GM19239 (cell line): ENCODE data around the gene ATL2.
"Not testable (repeated sequence)": the region's sequence is repeated elsewhere in the genome, so short reads cannot be mapped to it uniquely, and the experiment has no call there.

Experiments used
- DNase-seq: peaks from one replicate; pipeline ENCODE4 v3.0.0; 2011; ENCODE audit warnings: low spot score; ENCODE audit not compliant: insufficient read length
- FAIRE-seq: peaks from 2 replicates; lab custom pipeline; 2011; peaks lifted over from hg19 to GRCh38; lab: Jason Lieb, UNC

ATL2 gene

DNA sequence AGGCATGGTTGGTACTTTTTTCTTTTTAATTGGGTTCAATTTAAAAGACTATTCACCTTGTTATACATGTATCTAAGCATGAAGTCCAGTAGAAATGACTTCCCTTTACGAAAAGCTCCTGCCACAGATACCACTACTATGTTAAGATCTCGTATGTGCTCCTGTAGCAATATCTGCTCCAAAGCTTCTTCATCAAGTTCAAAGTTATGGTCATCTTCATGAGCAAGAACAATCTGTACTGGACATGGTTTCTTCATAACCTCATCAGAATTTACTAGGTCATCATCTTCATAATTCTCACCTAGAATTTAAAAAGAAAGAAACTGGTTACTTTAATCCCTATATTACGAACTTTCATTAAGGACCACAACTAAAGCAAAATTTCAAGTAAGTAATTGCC is 33.9 kb downstream of the ATL2 start:
- FAIRE-seq (no peak), DNase-seq (no peak)

DNA sequence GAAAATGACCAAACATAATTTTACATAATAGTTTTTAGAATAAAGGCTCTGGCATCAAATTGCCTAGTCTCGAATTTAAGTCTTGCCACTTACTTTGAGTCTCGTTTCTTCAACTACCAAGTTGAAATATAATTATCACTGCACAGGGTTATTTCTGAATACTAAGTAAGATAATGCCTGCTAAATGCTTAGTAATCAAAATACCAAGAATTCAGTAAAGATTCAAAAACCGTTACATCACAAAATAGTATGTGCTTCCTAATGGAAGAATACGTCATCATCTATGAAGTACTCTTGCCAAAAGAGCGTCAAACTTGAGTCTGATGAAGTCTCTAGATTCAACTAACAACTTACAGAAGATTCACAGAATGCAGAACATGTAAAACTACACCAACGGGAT is 40.5 kb downstream of the ATL2 start:
- DNase-seq (no peak), FAIRE-seq (no peak)

DNA sequence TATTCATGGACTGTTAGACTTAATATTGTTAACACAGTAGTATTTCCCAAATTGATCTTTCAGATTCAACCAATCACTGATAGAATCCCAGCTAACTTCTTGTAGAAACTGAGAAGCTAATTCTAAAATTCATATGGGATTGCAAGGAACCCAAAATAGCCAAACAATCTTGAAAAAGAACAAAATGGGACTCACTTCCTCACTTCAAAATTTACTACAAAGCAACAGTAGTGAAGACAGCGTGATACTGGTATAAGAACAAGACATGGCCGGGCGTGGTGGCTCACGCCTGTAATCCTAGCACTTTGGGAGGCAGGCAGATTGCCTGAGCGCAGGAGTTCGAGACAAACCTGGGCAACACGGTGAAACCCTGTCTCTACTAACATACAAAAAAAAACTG is 46.3 kb downstream of the ATL2 start:
- no peak for FAIRE-seq
- DNase-seq, result no peak

DNA sequence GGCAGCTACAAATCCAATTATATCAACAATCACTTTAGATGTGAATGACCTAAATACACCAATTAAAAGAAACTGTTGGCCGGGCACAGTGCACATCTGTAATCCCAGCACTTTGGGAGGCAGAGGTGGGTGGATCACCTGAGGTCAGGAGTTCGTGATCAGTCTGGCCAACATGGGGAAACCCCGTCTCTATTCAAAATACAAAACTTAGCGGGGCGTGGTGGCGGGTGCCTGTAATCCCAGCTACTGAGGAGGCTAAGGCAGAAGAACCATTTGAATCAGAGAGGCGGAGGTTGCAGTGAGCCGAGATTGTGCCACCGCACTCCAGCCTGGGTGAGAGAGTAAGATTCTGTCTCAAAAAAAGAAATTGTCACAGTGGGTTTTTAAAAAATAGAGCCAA is 49.5 kb downstream of the ATL2 start:
- DNase-seq, result no peak
- no peak for FAIRE-seq

DNA sequence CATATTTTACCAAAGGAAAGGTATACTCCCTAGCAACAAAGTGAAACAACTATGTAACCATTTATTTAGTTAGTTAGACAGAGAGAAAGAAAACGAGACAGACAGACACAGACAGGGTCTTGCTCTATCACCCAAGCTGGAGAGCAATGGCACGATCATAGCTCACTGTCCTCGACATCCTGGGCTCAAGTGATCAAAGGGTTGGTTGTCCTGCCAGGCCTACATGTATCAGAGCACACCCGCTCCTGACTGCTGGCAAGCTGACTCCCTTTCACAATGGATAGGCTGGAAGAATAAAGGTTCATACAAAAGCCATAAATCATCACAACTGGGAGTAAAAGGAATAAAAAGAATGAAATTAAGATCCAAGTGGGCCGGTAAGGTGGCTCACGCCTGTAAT is 53.5 kb downstream of the ATL2 start:
- FAIRE-seq, result no peak
- DNase-seq, result no peak

DNA sequence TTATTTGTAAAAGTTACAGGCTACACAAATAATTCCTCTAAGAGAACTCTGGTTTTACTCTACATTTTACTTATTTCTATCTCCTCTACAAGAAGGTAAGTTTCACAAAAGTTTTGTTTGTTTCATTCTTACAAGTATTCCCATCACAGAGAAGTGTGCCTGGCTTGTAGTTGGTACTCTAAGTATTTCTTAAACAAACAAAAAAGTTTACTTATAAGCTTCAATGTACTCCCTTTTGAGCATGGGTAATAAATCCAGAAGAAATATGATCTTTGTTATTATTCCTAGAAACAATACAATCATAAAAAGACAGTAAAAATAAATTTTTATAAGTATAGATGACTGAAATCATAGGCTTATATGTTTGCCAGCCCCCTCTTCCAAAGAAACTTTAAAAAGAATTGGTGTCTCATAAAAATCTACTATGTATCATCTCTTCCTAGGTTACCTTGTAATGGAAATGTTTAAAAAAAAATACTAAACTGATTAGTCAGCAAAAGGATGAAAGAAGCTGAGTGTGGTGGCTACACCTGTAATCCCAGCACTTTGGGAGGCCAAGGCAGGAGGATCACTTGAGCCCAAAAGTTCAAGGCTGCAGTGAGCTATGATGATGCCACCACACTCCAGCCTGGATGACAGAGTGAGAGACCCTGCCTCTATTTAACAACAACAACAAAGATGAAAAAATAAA is 54.7 kb downstream of the ATL2 start:
- DNase-seq, result no peak
- FAIRE-seq, result no peak

DNA sequence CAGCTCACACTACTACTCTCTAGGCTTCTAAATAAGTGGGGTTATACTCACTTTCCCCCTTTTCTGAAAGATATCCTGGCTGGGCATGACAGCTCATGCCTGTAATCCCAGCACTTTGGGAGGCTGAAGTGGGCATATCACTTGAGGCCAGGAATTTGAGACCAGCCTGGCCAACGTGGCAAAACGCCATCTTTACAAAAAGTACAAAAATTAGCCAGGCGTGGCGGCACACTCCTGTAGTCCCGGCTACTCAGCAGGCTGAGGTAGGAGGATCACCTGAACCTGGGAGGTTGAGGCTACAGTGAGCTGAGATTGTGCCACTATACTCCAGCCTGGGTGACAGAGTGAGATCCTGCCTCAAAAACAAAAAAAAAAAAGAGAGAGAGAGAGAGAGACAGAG is 57.8 kb downstream of the ATL2 start:
- DNase-seq, FAIRE-seq: not testable (repeated sequence)

DNA sequence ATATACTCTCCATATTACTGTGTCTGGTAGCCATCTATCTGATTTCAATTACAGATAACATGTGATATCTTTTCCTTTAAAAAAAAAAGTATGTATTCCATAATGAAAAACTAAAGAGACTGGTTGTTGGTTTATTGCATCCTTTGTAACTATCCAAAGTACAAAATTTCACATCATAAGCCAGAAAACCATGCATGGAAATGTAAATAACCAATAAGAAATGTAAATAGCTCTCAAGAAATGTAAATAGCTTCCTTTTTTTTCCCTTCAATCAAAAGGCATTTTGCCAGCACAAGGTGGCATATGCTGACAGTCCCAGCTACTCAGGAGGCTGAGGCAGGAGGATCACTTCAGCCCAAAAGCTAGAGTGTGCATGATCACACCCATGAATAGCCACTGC is 59.3 kb downstream of the ATL2 start:
- DNase-seq, result no peak

DNA sequence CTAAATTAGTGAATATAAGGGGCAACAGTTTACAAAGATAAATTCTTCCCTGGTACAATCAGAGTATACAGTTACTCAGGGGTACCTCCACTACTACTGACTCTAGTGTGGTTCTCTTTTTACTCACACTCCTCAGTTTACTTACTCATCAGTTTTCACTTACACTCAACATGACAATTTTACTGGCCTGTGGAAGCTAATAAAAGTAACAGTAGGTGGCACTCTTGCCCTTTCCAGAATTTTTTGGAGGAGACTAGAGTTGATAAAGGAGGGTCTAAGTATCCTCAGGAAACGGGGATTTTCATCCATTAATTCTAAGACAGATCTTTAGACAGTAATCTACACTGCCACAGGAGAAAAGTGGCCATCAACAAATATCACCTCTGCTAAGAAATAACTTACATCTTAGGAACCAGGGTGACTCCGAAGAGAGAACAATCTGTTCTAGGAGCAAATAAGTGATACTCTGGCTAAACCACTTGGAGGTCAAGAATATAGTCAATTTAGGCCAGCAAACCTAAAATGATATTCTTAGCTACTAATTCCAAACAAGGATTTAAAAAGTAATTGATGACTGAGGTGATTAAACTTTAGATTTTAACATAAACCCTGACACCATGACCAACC is 61.3 kb downstream of the ATL2 start:
- DNase-seq, result peak; percentile 18
- peak; percentile 79 for FAIRE-seq

More for the DNA sequence above, 59.3 kb downstream of the ATL2 start:
- no peak for FAIRE-seq

DNA sequence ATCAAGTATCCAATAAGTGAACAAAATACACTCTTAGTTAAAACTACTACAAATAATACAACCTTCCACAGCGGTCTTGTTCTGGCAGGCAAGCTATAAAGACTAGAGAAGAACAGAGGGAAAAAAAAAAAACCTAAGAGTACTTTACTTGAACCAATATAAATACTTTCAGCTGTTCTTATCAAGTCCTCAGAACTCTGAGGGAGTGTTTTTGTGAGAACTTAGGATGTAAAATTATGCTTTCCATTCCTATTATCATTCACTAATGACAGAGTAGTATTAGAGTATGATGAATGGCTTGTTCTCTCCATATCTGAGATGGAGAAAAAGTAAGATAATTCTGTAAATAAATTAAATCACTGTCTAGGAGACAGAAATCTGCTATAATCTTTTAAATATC is 68.3 kb downstream of the ATL2 start:
- FAIRE-seq, result no peak
- DNase-seq, result no peak

DNA sequence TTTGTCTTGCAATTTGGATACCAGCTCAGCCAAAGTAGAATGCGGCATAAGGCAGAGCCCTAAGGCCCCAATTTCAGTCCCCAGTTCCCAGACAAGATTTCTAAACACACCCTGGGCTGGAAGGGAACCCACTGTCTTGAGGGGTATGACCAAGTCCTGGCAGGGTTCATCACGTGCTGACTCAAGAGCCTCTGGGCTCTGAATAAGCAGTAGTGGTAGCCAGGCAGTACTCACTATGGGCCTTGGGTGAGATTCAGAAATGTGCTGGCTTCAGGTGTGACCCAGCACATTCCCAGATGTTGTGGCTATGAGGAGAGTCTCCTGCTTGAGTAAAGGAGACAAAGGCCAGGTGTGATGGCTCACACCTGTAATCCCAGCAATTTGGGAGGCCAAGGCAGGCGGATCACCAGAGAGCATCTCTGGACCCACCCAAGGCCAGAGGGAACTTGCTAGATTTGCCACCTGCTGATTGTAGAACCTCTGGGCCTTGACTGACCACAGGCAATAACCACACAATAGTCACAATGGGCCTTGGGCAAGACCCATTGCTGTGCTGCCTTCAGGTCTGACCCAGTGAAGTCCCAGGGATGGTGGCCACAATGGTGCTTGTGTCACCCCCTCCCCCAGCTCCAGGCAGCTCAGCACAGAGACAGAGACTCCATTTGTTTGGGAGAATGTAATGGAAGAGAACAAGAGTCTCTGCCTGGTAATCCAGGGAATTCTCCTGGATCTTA is 74.9 kb downstream of the ATL2 start:
- FAIRE-seq (no peak), DNase-seq (no peak)

DNA sequence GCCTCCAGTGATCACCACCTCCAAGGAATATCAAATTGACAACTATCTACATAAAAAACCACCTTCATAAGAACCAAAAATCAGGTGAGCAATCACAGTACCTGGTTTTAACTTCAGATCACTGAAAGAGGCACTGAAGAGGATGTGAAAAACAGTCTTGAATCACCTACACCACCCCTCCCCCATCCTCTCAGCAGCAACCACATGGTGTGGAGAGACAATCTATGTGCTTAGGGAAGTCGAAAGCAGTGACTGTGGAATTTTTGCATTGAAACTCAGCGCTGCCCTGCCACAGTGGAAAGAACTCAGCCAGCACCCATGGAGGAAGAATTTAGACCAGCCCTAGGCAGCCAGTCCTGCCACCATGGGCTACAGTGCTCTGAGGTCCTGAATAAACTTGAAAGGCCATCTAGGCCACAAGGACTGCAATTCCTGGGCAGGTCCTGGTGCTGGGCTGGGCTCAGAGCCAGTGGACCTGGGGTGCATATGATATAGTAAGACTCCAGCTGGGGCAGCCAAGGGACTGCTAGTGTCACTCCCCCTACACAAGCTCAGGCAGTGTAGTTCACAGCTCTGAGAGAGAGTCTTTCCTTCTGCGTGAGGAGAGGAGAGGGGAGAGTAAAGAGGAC is 75.6 kb downstream of the ATL2 start:
- DNase-seq, result no peak
- FAIRE-seq, result peak; percentile 84

DNA sequence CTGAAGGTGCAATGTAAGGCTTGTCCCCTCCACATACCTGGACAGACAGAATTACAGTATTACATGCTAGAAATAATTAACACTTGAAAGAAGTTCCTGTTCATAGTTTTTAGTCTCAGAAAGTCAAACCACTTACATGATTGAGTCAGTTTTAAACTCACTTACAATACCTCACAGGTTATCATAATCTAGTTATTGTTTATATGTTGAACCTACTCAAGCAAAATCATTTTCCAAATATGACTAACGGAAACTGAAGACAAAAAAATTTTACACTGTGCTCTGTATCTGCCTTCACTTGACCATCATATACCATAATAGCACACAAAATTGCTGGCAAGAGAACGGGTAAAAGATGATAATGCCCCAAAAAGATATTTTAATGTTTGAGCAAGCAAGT is 78.5 kb downstream of the ATL2 start:
- no peak for DNase-seq
- FAIRE-seq, result no peak

DNA sequence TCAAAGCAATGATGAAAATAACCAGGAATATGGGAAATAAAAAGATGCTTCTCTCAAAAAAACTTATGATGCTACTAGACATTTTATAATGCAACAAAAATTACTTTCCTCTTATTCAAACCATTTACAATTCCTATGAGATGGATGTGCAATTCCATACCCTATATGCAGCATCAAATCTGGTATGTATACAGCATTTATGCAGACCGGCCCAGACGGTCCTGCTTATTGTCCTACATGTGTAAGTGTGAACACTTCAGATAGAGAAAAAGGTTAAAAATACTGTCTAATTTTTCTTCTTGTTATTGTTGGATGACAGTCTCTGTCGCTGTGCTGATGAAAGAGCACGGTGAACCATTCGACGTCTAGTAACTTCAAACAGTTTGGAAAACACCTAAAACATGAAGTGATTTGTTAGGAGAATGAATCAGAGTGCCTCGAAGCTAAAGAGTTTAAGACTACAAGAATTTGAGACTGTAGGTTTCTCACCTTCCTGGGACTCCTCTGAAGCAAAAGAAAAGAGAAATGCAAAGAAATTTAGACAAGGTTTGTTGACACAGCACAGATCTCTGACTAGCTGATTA is 80.8 kb downstream of the ATL2 start:
- FAIRE-seq (peak; percentile 8), DNase-seq (no peak)

DNA sequence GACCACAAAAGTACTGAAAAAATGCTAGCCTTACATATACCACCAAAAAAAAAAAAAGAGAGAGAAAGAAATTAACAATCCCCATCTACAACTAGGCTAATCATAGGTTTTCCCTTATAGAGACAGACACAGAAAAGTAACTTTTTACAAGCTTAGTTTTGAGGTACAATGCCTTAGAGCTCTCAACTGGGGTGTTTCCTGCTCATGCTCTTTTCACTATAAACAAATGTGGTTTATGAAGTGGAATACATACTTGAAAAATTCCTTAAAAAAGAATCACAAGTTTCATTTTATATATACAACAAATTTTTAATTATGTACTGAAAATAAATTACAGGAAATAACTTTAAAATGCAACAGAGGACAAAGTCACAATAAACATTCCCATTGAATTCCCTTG is 82.5 kb downstream of the ATL2 start:
- DNase-seq (no peak), FAIRE-seq (no peak)

DNA sequence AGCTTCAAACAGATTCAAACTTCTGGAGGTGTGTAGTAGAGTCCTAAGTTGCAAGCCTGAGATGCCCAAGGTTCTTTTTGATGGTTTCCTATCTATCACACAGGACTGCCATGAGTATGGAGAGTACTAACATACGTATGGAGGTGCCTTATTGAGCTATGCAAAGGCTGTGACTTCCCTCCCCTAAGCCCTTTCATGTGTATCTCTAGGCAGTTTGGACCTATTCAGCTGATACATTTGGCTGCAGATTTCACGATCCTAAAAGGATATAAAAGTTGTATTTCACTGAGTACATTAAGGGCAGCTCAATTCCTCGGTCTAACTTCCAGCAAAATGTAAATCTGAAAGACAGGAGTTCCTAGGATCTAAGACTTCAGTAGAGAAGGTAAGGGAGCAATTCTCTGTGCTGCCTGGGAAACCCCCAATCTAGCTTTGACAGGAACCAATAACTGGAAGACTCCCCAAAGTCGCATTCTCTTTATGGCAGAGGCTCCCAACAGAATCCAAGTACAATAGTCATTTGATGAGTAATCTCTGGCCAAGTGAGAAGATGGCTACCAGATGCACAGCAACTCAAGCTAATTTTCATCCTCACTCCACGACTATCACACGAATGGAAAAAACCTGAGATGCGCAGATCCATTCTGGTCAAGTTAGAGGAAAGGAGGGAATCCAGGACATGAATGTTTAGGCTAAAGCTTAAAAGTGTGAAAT is 83.8 kb downstream of the ATL2 start:
- DNase-seq (no peak), FAIRE-seq (no peak)

DNA sequence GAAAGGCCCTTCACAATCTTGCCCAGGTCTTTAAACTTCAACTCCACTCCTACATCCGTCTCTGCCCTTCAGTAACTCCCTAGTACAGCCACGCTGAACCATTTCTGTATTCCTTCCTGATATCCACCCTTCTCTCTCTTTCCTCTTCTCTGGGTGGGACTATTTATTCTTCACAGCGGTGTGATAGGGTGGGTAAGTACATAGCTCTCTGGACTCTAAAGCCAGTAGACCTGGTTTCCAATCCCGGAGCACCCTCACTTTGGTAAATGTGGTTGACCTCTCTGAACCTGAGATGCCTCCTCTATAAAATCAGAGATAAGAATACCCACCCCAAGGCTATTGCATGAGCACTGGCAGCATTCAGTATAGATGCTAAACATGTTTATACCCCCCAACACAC is 86.7 kb downstream of the ATL2 start:
- FAIRE-seq, result no peak
- DNase-seq, result no peak

DNA sequence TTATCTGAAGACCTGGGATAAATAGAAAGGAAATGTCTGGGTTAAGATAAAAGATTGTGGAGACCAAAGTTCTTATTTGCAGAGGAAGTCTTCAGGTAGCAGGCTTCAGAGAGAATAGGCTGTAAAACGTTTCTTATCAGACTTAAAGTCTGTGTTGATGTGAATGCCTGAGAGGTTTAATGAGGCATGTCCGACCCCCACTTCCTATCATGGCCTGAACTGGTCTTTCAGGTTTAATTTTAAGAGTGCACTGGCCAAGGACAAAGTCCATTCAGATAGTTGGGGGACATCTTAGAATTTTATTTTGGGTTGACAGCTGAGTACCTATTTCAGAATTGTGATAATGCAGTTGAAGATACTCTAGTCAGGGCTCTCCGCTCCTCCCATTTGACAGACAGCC is 92.1 kb downstream of the ATL2 start:
- DNase-seq, result no peak
- no peak for FAIRE-seq

DNA sequence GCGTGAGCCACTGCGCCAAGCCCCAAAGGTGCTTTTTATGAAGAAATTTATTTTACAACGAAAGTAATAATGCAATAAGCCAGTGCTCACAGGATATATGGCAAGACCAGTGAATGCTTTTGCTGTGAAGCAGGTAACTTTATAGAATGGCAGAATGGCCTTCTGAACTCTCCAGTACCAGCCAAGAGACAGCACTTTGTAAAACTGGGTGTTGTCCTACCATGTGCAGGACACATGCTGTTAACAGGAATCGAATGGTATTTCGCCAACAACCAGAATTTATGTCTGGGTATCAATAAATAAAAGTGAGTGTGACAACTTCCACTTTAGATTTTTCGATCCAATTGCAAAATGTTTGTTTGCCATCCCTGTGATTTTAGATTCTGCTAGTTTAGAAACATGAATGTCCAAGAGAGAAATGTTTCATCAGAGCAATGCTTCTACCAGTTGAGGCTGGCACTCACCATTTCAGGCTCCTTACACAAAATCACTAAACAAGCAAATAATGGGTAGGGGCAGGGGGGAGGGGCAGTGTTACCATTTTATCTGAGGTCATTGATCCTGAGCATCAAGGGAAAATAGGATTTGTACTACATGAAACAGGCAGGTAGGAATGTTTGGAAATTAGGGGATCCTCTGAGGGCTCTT is 95.9 kb downstream of the ATL2 start:
- DNase-seq (no peak), FAIRE-seq (no peak)

DNA sequence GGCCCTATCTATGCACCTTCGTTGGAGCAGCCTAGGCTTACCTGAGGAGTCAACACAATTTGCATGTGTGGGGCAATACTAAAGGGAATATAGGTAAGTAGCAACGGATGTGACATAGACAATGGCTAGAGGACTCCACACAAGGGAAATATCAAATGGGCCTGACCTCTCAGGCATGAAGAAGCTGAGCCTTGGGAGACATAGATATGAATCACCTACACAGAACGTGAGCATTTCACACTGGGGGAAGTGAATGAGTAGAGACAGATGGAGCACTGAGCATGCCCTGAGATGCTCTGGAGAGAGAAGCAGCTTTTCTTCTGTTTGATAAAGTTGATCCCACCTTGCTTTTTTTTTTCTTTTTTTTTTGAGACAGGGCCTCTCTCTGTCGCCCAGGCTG is 97.9 kb downstream of the ATL2 start:
- DNase-seq, result no peak
- FAIRE-seq, result no peak
